Kidney epithelial cell (primary cell): Measurements from ENCODE around the gene AARS2. TPM values are rescaled to one million over a fixed set of nuclear protein-coding genes. Genes with fewer than 3 reads are reported as not detected.

ENCODE experiments used
- DNase-seq: peaks from one replicate; pipeline ENCODE4 v3.0.0-alpha.2; 2010; ENCODE audit warnings: low read depth
- H3K27me3 ChIP-seq: 2 replicates; pipeline ENCODE4 v1.6.0; 2011; ENCODE audit warnings: low read length; ENCODE audit not compliant: control insufficient read depth, insufficient read depth
- H3K36me3 ChIP-seq: 2 replicates; pipeline ENCODE4 v1.5.1; 2011; ENCODE audit warnings: low read length; ENCODE audit not compliant: control insufficient read depth, insufficient read depth
- H3K4me3 ChIP-seq: 2 replicates; pipeline ENCODE4 v1.5.1; 2011; ENCODE audit warnings: low read depth, mild to moderate bottlenecking, control low read depth, low read length
- total RNA-seq: library from RNA; depleted of rRNA; stranded (reverse); fragments of >200 nt; gene quantifications from 2 replicates; pipeline ENCODE4 v1.2.3, GENCODE V29; 2015
- TF ChIP-seq, protein P1 (sequence below): IDR thresholded peaks from 2 replicates; pipeline ENCODE4 v1.5.1; 2011; ENCODE audit warnings: mild to moderate bottlenecking, moderate library complexity, low read length, control low read depth, inconsistent platforms; ENCODE audit not compliant: insufficient read depth, poor library complexity, severe bottlenecking

The AARS2 gene
- total RNA-seq, 1 donor from 2014 or later = 11.9 TPM

GRCh38 chr6:44301782-44302564, 11.2 kb downstream of the AARS2 start:
- no peak for DNase-seq
- peaks cover 16% of the 10 kb centered on the region for H3K27me3 ChIP-seq
- H3K36me3 ChIP-seq = no peaks in the 10 kb centered on the region
- TF ChIP-seq, protein P1, sequence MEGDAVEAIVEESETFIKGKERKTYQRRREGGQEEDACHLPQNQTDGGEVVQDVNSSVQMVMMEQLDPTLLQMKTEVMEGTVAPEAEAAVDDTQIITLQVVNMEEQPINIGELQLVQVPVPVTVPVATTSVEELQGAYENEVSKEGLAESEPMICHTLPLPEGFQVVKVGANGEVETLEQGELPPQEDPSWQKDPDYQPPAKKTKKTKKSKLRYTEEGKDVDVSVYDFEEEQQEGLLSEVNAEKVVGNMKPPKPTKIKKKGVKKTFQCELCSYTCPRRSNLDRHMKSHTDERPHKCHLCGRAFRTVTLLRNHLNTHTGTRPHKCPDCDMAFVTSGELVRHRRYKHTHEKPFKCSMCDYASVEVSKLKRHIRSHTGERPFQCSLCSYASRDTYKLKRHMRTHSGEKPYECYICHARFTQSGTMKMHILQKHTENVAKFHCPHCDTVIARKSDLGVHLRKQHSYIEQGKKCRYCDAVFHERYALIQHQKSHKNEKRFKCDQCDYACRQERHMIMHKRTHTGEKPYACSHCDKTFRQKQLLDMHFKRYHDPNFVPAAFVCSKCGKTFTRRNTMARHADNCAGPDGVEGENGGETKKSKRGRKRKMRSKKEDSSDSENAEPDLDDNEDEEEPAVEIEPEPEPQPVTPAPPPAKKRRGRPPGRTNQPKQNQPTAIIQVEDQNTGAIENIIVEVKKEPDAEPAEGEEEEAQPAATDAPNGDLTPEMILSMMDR = no peak
- no peak overlapping the region for H3K4me3 ChIP-seq

- Histone ChIP-seq H3K27me3 (peaks cover 25% of the 10 kb centered on the region), H3K36me3 (no peaks in the 10 kb centered on the region), H3K4me3 (no peak overlapping the region)
- no peak for DNase-seq
- TF ChIP-seq, protein P1 = no peak
Observed at GRCh38 chr6:44301106-44301505, 12.0 kb downstream of the AARS2 start.

- TF ChIP-seq, protein P1 = no peak
- Histone ChIP-seq H3K27me3 (peaks cover 28% of the 10 kb centered on the region), H3K36me3 (no peaks in the 10 kb centered on the region), H3K4me3 (no peak overlapping the region)
- no peak for DNase-seq
Observed at GRCh38 chr6:44300292-44300823, 12.8 kb downstream of the AARS2 start.

- Histone ChIP-seq H3K36me3 (no peaks in the 10 kb centered on the region), H3K27me3 (peaks cover 34% of the 10 kb centered on the region), H3K4me3 (no peak overlapping the region)
- TF ChIP-seq, protein P1 = no peak
- DNase-seq = no peak
Observed at GRCh38 chr6:44298864-44299263, 14.3 kb downstream of the AARS2 start.

- DNase-seq = no peak
- H3K36me3 ChIP-seq = no peaks in the 10 kb centered on the region
- TF ChIP-seq, protein P1 = no peak
- H3K27me3 ChIP-seq = peaks cover 37% of the 10 kb centered on the region
- H3K4me3 ChIP-seq = no peak overlapping the region
Observed at GRCh38 chr6:44298055-44298803, 14.9 kb downstream of the AARS2 start.
